ENCODE results near the gene BAK1.
"Not testable (repeated sequence)": the region's sequence is repeated elsewhere in the genome, so short reads cannot be mapped to it uniquely, and the experiment has no call there.

BAK1 gene

DNA sequence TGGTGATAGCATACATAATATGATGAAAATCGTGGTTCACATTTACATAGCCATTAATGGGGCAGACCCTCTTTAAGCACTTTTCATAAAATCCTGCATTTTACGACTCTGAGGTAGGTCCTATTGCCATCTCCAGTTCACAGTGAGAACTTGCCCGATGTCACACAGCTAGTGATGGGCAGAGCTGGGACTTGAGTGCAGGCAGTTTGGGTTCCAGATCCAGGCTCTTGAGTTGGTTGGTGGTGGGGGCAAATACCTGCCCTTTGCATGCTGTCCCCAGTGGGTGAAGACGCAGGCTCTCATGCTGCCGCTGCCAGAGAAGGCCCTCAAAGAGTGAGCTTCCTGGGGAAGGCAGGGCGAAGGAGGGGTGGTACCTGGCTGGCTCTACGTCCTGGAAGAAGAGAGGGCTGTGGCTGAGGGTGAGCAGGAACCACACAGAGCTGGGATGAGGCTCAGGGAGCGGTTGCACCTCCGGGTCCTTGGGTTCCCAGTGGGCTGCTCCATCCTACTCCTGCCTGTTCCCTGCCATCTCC lies 6.1 kb upstream of the BAK1 start:
- DNase-seq (ENCODE audit: low spot score) = no peak

DNA sequence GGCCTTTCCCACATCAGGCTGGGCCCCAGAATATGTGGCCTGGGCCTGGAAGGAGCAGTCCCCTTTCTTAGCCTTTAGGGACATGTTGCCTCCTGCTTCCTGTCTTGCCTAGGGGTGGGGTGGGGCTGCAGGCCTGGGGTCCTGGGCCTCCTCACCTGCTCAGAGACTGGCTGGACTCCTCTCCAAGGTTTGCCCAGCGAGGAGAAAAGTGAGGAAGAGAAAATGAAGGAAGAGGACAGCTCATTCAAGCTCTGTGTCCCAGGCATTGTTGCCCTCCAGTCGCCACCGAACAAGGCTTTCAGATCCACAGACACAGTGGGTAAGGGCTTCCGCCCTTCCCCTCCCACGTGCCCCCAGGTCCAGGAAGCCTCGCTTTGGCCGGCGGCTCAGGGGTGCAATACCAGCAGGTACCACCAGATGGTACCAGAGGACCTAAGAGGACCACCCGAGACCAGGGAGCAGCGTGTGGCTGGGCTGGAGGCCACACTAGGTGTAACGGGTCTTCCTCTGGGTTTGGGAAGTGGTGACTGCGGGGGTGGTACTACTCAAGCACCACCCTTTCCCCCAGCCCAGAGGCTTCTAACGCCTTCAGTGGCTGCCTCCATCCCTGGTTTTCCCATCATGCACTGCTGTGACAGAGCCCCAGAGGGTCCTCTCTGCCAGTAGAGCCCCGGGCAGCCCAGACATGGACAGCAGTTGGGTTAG lies 5.5 kb upstream of the BAK1 start:
- peak; percentile 92 for DNase-seq (ENCODE audit: low spot score)

DNA sequence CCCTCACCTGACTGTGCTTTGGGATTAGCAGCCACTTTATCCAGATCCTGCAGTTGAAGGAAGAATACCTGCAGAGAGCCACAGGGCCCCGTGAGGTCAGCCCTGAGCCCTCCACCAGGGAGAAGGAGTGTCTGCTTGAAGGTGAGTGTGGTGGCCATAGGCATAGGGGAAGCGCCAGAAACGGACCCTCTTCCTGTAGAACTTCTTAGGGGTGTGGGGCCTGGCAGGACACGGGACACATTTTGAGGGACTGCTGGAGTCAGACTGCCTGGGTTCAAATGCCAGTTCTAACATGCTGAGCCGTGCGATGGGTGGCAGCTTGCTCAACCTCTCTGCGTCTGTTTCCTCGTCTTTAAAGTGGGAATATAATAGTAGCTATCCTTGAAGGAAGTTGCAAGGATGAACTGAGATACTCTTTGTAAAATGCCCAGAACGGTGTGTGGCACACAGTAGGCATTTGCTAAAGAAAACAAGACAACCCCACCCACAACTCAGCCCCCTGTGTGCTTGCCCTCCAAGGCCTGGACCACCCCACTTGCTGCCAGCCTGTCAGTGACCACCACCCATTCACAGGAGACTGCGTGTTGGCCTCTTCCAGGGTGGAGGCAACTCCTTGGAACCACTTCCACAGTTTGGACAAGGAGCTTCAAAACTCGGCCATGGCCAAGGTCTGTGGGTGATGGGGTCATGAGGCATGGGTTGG lies 4.8 kb upstream of the BAK1 start:
- no peak for DNase-seq (ENCODE audit: low spot score)

DNA sequence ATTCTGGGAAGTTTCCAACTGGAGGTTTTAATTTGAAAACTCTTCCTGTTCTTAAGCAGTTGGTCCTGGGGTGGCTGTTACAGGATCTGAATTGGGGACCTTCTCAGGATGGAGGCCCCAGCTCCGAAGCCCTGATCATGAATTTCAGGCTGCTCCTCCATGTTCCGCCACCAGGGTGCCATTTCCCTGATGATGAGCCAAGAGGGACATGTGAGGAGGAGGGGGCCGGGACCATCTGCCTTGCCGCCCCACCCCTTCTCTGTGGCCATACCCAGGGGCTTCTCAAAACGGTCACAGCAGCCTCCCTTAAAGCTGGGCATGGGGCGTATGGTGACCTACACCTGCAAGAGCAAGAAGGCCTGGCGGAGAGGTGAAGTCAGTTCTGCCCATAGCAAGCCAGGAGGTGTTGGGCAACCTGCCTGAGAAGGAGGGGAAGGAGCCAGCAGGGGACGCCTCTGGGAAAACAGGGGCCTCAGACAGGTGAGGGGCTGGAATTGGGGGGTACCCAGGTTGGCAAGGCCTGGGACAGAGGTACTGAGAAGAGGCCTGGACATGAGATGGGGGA lies 3.6 kb upstream of the BAK1 start:
- DNase-seq (ENCODE audit: low spot score) = no peak

DNA sequence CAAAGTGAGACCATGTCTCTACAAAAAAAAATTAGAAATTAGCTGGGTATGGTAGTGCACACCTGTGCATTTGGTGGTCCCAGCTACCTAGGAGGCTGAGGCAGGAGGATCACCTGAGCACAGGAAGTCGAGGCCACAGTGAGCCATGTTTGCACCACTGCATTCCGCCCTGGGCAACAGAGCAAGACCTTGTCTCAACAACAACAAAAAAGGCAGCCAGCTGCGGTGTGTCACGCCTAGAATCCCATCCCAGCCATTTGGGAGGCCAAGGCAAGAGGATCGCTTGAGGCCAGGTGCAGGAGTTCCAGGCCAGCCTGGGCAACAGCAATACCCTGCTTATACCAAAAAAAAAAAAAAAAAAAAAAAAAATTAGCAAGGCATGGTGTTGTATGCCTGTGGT lies 1.1 kb upstream of the BAK1 start:
- no peak for DNase-seq (ENCODE audit: low spot score)

DNA sequence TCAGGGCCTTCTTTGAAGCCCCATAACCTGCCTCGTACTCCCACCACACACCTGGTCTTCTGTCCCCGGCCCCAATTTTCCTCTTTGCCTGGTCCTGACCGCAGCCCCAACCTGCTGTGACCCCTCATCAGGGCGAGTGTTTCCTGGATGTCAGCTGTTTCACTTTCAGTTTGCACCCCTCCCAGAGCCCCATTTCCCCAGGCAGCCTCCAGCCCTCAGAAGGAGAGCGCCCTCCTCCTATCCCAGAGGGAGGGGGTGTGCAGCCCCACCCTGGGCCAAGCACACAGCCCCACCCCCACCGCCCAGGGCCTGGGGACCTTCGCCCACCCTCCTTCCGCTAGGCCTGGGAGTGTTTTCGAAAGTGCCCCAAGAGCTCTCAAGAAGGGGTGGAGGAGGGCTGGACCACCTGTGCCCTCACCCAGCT lies 1.5 kb downstream of the BAK1 start:
- peak; percentile 40 for DNase-seq (ENCODE audit: low spot score)

DNA sequence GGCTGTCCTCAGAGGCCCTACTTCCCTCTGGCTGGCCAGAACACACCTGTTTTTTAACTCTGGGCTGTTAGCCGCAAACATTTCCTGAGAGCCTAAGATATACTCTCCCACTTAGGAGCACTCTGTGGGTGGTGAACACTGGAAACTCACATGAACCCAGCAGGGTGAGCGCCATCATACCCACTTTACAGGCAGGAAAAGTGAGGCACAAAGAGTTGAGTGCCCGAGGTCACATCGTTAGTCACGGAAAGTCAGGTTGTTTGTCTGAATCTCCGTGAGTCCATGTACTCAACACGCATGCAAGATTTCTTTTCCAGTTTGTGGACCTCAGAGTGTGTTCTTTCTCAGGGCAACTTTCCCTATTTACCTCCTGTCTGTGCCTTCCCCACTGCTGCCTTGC lies 1.9 kb downstream of the BAK1 start:
- DNase-seq (ENCODE audit: low spot score) = no peak

DNA sequence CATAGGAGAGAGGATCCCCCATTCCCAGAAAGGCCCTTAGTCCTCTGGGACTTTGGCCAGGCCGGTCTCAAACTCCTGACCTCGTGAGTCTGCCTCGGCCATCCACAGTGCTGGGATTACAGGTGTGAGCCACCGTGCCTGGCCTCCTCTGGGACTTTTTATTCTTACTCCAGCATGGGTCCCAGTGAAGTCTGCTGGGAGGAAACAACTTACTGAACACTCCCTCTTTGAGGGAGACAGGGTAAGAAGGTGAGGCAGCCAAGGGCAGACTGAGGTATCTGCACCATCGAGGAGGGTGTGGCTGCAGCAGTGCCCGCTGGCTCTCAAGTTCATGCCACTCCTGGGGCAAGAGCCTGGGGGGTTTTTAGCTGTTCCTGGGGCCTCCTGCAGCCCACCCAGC lies 2.4 kb downstream of the BAK1 start:
- DNase-seq (ENCODE audit: low spot score) = no peak

DNA sequence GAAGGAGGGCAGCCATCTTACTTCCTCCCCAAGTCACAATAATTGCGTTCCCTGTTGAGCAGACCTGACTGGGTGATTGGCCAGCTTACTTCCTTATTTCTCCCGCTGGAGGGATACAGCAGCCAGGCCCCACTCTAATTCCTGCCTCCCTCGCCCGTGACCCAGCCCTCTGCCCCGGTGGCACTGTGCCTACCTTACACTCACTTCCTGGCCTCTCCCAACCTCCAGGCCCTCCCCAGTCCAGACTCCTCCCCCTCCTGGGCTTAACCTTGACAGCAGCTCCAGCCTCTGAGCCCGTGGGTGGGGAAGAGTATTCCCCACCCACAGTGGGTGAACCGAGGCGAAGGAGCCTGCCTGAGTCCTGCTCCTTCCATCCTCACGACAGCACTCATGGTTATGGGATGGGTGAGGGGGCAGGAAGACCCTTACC lies 3.0 kb downstream of the BAK1 start:
- no peak for DNase-seq (ENCODE audit: low spot score)

DNA sequence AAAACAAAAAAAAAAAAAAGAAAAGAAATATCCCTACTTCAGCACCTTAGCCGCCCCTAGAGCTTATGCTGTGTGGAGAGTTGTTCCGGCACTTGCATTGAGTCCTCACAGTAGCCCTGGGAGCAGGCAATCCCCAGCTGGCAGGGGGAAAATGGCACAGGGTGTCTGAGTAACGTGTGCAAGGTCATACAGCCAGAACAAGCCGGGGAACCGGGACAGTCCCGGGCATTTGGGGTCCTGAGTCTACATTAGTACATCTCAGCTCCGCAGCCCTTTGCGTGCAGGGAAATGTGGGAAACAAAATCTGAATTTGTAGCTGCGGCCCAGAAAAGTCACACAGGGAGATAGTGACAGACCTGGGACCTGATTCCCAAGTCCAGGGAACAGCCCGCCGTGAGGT lies 3.4 kb downstream of the BAK1 start:
- no peak for DNase-seq (ENCODE audit: low spot score)

DNA sequence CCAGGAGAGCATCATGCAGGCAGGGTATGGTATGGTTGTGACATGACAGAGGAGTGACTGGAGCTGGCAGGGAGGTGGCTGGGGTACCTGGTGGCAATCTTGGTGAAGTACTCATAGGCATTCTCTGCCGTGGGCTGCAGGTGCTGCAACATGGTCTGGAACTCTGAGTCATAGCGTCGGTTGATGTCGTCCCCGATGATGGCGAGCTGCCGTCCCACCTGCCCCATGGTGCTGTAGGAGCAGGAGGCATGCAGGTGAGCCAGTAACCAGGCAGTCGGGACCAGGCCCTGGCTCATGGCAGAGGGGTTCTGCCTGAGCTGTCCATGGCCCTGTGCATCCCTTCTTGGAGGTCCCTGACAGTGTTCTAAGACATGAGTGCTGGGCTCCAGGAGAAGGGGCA lies 4.9 kb downstream of the BAK1 start:
- DNase-seq (ENCODE audit: low spot score) = no peak

DNA sequence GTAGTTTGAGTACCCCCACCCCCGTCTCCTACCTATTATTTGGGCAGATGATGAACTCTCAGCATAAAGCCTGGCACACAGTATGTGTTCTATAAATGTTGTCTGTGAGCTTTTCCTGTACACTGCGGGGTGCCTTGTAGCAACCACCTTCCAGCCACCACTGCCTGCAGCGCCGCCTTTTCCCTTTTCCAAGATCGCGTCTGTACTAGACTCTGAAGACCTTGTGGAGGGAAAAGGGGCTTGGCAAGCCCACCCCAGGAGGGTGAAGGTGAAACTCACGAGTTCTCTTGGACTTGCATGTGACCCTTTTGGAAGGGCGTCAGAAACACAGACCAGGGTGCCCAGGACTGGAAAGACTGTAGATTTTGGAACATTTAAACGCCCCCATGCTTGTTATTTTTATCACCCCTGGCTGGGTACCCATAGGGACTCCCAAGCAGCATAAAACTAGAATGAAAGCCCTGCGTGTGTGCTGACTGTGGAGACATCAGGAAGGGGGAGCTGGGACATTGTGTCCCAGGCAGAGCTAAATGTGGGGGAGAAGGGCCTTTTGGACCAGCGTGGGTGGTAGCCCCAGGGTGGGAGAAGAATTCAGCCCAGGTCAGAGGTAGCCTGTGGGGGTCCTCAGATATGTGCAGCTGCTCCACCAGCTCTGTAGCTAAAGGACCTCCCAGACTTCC lies 8.3 kb downstream of the BAK1 start:
- DNase-seq (ENCODE audit: low spot score) = no peak

DNA sequence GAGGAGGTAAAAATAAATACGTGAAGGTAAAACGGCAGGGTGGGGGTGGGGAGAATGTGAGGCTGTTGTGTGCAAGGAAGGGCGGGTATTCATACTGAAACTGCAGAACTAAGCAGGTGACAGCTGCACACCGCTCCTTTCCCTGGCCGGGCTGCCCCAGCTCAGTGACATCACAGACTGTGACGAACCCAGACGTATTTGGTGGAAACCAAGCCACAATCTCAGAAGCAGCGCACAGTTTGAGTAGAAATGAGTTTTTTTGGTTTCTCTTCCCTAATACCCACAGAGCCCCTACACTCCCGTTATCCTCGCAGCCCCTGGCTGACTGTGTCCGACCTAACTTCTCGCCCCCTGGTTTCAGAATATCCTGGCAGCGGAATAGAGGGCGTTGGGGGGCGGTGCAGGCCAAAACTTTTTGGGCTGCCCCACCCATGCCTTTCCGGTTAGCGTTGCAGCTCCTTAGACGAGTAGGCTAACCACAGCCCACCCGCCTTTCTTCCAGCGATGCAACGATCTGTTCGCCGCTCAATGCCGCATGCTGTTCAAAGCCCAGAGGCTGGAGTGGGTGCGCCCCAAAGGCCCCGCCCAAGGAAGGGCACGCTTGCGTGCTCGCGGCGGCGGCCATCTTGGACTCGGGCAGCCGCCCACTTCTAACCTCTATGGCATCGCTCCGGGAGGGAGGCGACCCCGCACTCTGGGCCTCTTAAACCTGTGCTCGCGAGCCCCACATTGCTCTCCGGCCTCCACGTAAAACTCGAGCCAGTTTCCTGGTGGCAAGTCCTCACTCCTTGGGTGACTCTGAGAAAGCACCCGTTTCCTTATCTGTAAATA lies 9.1 kb downstream of the BAK1 start:
- peak; percentile 97 for DNase-seq (ENCODE audit: low spot score)

DNA sequence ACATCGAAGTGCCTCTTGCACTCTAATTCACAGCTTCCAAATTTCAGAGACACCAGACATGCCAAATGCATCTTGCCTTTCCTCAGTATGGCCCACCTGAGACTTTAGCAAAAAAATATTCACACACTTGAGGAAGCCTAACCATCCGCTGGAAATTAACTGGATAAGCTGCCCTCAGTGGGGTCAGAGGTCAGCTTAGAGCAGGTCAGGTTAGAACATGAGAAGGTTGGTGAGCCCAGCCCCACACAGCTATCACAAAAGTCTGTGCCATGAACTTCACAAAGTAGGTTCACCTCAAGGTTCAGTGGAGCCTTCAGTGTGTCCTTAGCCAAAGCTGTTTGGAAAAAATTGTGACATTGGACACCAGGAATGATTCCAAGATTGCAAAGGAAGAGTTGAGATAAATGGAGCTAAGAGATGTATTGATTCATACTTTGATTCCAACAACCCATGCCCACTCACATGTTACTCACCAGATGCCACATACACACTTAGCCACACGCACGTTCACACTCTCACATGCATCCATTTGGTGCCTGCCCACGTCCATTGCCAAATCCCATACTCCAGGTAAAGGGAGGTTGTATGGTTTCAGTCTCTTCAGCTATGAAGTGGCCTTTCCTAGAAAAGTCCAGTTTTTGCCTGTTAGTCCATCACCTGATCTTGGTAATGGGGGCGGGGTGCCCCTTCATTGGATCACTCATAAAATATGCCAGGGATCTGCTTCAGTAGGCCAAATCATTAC lies 11.1 kb downstream of the BAK1 start:
- DNase-seq (ENCODE audit: low spot score) = no peak

DNA sequence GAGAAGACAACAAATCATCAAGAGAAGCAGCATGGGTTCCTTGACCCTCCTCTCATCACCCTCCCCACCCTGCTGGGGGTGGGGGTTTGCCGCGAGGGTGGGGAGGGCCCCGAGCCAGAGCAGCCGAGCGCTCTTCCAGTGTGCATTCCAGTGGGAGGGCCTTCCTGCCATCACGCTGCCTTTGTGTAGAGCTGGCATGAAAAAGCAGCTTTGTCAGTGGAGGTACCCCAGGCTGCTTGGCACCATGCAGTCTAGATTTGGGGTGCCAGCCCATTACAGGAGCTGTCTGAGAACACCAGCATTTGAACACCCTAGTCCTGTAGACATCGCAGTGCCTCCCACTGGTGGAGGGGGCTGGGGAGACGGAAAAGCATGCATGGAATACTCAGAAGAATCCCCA lies 12.2 kb downstream of the BAK1 start:
- no peak for DNase-seq (ENCODE audit: low spot score)

DNA sequence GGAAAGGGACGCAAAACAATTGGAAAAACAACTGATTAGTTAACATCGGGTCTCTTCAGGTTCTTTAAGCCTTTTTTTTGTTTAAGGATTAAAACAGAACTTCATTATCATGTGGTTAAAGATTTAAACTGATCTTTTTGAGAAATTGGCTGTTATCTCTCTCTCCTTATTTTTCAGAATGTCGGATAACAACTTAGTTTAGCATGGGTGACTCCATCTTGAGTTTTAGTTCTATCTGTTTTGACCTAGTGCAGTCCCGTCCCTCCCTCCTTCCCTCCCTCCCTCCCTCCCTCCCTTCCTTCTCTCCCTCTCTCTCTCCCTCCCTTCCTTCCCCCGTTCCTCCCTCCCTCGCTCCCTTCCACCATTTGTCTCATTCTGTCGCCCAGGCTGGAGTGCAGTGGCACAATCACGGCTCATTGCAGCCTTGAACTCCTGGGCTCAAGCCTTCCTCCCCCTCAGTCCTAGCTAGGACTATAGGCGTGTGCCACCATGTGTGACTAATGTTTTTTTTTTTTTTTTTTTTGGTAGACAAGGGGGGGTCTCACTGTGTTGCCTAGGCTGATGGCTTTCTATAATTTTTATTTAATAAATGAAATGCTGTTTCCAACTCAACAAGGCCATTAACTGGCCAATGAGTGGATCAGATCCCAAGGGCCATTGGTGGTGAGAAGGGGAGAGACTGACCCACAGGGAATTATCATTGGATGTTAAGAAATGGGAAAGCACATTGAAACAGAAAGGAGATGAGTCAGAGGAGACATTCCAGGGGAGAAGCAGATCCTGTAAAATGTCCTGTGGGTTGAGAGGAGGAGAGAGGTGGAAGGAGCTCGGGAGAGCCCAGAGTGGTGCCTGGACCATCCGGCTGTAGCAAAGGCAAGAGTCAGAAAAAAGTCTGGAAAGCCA lies 13.6 kb downstream of the BAK1 start:
- no peak for DNase-seq (ENCODE audit: low spot score)

DNA sequence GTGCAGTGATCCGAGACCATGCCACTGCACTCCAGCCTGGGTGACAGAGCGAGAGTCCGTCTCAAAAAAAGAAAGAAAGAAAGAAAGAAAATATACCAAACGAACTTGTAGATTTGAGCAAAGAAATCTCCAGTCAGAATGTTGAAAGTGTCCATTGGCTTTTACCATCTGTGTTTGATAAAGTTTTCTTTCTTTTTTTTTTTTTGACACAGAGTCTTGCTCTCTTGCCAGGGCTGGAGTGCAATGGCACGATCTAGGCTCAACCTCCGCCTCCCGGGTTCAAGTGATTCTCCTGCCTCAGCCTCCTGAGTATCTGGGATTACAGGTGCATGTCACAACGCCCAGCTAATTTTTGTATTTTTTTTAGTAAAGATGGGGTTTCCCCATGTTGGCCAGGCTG lies 21.3 kb downstream of the BAK1 start:
- DNase-seq (ENCODE audit: low spot score) = no peak

DNA sequence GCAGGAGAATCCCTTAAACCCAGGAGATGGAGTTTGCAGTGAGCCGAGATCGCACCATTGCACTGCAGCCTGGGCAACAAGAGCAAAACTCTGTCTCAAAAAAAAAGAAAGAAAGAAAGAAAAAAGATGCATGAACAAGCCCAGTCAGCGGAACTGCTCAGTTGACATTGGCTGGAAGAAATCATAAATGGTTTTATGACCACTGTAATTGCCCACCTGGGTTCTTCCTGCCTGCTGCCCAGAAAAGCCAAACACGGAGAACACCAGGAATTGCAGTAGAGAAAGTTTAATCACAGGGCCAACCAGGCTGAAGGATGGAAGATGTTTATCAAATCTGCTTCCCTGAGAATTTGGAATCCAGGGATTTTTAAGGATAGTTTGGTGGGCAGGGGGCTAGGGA lies 22.7 kb downstream of the BAK1 start:
- no peak for DNase-seq (ENCODE audit: low spot score)

DNA sequence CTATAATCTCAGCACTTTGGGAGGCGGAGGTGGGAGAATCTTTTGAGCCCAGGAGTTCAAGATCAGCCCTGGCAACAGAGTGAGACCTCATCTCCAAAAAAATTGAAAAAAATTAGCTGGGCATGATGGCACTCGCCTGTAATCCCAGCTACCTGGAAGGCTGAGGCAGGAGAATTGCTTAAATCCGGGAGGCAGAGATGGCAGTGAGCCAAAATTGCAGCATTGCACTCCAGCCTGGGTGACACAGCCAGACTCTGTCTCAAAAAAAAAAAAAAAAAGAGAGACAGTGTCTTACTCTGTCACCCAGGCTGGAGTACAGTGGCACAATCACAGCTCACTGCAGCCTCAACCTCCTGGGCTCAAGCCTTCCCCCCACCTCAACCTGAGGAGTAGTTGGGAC lies 27.2 kb downstream of the BAK1 start:
- DNase-seq (ENCODE audit: low spot score) = not testable (repeated sequence)

DNA sequence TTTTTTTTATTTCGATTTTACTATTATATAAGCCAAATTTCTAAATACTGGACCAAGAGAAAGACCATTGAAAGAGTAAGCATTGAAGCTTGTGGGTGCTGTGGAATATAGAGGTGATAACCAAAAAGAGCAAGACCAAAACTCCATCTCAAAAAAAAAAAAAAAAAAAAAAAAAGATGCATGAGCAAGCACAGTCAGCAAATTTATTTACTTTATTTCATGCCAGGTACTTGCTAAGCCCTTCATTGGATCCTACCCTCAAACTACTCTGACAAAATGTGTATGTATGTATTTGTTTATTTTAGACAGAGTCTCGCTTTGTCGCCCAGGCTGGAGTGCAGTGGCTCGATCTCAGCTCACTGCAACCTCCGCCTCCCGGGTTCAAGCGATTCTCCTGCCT lies 27.8 kb downstream of the BAK1 start:
- no peak for DNase-seq (ENCODE audit: low spot score)
